GM19023 (cell line): Measurements from ENCODE around the gene WDR20.

Source experiments
- ATAC-seq: cut with Tn5 transposase; IDR thresholded peaks from one replicate; pipeline ENCODE4 v1.9.1; 2021; ENCODE audit warnings: mild to moderate bottlenecking, moderate library complexity; ENCODE audit not compliant: unreplicated experiment

WDR20 gene

DNA sequence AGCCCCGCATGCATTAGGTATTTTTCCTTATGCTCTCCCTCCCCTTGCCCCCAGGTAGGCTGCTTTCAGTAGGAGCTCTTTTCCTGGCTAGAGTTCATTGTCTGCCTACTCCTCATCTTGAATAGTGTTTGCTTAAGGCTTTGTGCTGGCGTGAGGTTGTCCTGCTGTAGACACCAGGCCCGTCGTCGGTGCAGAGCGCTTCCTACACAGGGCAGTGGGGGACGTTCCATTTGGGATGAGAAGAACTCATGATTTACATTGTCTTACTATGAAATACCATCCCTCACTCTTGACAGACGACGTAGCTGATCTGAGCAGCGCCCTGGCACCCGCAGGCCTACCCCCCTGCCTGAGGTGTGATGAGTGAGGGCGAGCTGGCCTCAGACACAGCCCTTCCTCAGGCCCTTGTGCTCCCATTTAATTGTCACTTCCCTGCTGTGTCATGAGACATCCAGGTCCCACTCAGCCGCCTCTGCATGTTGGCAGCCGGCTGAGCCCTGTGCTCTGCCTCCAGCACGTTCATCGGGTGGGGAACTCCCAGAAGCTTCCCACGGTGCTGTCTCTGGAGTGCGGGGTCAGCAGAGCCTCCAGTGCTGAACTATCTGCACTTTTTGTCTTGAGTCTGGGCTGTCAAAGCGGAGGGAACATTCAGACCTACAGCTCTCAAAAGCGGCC lies 76.0 kb downstream of the WDR20 start:
- ATAC-seq: no peak

DNA sequence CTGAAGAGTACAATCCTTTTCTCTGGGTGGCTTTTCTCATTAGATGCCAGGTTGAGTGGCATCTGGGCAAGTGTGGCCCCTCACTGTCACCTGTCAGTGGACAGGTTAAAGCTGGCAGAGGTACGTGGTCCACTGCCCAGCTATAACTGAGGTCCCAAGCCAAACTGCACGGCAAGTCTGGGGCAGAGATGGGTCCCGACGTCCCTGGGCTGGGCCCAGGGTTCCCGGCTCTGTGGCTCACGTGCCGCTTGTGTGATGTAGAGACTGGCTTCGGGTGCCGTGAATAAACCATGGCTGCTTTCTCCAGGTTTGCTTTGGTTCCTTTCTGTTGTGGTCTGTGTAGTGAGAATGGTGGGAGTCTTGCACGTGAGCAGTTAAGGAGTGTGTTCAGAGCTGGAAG lies 77.7 kb downstream of the WDR20 start:
- no peak for ATAC-seq

DNA sequence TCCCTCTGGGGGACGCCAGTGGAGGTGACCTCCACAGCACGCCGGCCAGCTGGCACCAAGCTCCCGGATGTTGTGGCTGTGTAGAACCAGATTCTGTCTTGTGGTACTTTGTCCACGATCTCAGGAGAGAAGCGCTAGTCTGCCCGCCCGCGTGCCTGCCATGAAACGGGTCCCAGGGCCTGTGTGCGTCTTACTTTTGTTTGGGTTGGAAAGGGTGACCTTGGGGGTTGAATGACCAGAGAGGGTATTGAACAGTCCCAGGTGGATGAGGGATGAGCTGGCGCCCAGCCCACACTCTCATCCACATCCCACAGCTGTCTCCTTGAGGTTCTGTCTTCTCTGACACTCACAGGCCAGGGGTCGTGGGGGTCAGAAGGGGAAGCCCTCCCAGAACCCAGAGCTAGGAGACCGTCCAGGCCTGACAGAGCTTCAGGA lies 78.3 kb downstream of the WDR20 start:
- ATAC-seq: no peak

DNA sequence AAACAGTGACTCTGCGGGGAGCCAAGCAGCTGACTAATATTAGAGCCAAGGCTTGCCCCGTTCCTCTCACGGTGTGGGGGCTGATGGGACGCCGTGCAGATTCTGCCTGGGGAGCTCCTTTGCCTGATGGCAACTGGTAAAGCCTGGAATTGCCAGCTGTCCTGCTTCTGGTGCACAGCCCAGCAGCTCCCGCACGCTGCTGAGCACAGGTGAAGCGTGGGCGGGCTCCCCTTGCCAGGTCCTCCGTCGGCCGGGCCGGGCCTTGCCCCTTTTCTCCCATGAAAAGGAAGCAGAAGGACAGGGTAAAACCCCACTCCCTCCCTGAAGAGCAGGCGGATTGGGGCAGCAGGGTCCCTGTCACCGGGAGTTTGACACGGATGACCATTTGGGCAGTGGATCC lies 79.0 kb downstream of the WDR20 start:
- no peak for ATAC-seq

DNA sequence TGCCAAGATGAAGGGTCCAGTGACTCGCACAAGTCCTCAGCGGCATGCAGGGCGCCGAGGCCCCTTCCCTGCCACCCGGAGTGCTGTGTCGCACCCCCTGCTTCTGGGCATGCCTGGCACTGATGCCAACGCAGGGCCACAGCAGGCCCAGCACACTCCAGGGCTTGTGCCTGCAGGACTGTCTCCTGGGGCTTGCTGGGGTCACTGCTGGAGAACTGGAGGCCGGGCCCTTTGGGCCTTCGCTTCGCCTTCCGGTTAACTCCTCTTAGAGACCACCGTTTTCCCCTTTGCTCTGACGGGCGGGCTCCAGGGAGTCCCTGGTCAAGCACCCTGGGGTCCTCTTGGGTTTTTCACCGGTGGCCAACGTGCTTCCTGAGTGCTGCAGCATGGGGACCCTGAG lies 79.6 kb downstream of the WDR20 start:
- ATAC-seq: no peak

DNA sequence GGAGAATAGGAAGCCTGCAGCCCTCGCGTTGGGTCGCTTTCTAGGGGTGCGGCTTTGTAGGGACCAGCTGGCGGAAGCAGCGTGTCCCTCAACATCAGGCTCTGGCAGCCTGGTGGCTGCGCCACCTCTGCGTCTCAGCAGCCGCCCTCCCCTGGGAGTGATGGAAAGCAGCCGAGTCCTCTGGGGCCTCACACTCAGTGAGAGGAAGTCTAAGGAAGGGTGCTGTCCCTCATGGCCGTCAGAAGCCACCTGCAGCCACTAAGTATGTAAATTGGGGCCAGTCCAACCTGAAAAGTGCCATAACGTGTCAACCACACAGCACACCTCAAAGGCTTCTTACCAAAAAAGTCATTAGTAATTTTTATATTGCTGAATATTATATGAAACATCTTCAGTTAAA lies 80.3 kb downstream of the WDR20 start:
- ATAC-seq: peak; percentile 97

DNA sequence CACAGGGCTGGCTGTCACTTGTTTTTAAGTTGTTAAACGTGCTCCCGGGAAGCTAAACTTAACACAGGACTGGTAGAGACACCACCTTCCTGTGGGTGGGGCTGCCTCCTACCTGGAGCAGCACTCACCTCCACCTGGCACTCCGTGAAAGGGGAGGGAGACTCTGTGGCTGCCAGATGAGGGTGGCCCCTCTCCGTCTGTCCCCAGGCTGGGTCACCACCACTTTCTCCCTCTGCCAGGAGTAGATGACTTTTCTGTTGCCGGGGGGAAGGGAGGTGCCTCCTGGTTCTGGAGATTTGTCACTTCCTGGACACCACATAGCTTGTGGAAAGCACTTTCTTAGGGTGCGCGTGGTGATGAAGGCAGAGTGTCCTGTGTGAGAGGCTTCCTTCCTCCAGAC lies 81.3 kb downstream of the WDR20 start:
- ATAC-seq: no peak

DNA sequence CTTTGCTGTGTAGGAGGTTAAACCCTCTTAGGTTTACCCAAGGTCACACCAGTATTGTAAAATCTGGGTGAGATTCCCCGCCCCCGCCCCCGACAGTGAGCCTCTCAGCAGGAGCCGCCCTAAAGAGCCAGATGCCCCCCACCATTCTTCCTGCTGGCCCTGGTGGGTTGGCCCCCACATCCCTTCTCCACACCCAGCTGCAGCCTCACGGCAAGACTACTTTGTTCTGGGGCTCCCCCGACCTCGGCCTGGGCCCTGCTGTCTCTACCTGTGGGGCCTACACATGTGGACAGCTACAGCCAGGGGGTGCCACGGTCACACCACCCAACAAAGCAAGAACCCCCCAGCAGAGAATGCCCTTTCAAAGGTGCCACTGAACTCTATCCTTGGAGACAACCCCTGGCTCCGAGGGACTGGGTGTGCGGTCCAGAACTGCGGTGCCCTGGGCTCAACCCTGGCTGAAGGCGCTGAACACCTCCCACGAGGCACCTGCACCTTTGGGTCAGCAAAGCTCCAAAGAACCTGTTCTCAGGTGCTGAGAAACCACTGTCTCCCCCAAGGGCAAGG lies 82.4 kb downstream of the WDR20 start:
- ATAC-seq: no peak

DNA sequence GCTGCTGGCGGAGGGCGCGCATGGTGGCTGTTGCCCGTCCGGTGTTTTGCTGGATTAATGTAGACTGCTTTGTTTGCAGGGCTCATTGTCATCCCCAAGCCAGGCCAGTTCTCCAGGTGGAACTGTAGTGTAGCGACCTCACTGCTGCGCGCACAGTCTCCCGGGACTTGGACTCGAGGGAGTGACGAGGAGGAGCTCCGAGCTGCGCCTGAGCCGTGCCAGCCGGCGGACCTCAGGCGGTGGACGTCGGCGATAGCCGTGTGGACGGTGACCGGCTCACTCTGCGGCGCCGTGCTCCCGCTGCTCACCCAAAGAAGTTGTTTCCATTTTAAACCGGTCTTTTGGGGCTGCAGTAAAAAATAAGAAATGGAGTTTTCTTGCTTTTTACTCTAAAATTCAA lies 83.1 kb downstream of the WDR20 start:
- no peak for ATAC-seq

DNA sequence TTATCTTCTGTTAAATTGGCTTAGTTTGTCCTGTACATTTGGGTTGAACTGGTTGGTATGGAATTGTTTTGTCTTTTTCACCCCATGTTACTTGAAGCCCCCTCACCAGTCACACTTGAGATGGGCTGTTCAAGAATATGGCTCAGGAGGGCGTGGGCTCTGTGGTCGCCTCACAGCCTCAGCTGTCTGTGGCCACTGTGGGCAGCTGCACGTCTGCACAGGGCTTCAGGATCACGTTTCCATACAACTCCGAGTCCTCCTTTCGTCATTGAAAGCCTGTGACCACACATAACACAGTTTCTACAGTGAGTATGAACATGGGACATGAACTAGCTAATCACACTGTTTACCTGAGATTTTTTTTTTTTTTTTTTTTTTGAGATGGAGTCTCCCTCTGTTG lies 84.0 kb downstream of the WDR20 start:
- no peak for ATAC-seq

DNA sequence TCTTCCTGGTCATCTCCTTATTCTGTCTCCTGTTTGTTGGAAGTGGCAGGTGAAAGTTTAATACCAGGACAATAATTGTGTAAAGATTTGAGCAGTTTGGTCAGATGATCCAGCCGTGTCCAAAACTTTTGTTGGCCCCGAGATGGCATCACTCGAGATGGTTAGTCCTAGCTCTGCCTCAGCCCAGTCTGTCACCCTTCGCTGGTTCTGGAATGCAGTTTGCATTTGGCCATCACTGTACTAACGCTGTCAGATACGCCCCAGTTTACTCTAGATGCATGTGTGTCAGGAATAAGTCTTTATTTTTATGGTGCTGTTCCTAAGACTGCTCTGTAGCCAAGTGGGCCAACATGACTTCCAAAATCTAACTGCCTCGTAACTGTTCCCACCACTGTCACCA lies 85.7 kb downstream of the WDR20 start:
- ATAC-seq: no peak

DNA sequence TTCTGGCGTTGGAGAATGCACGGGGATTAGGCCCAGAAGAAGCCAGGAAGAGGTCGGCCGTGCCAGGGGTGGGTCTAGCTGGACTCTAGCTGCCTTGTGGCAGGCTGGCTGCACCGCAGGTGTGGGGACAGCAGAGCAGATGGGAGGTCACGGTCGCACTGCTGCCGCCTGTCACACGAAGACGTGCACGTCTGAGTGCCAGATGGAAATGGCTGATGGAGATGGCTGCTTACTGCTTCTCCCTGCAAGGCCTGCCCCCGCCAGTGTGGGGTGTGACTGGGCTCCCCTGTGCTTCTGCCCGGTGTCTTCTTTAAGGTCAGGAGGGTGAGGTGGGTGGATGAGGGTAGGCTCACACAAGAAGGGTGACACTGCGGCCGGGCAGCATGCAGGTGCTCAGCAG lies 86.2 kb downstream of the WDR20 start:
- ATAC-seq: no peak

DNA sequence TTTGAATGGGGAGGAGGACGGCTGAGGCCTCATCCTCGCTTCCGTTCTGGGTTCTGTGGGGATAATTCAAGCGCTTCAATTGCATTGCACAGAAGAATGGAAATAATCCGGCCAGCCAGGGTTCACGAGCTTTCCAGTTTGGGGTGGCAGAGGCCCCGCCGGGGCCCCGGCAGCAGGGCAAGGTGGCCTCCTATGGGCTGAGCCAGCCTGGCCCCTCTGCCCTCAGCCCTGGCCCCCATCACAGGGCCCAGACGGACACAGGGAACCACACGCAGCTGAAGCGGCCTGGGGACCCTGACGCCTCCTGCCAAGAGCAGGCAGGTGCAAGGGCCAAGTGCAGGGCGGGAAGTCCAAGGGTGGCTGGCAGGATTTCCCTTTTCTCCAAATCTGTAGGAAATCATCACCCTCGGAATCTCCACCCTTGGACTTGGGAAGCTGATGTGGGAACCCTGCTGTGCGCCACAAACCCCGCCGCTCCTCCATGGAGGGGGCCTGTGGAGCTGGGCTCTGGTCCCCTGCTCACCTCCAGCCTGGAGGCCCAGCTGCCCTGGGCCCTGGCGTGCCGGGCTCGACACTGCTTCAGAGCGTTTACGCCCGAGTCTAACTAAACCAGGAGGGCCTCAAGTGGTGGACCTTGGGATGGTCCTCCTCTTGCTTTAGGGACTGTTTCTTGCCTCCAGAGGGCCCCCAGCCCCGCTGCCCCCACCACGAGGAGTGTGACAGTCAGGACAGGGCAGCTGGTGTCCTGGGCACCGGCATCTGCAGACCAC lies 86.8 kb downstream of the WDR20 start:
- no peak for ATAC-seq

DNA sequence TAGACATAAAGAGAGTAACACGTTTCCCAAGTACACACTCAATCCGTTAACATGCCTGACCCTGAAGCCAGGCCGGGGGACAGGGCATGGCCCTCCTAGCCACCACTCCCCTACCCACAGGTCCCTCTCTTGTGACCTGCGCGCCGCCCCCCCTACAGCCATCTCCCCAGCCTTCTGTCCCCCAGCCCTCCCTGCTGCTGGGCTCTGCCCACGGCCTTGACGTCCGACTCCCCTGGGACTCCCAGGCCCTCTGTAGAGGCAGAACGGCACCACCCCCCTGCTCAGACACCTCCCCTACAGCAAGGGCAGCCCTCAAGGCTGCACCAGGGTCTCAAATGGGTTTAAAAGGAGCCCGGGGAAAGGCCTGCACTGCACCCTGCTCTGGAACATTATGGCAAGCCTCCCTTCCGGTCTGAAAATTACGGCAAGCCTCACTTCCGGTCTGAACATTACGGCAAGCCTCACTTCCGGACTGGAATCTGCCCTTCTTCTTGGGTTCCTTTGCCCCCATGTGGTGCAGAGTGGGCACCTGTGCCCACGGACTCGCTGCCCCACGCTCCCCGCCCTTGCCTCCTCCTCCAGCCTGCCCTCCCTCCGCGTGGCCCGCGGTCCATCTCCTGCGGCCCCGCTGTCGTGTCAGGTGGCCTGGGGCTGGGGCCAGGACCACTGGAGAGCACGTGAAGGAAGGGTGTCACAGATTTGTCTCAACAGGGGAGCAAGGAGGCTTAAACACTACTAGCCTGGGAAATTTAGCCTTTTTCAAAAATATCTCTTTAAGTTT lies 87.7 kb downstream of the WDR20 start:
- no peak for ATAC-seq

DNA sequence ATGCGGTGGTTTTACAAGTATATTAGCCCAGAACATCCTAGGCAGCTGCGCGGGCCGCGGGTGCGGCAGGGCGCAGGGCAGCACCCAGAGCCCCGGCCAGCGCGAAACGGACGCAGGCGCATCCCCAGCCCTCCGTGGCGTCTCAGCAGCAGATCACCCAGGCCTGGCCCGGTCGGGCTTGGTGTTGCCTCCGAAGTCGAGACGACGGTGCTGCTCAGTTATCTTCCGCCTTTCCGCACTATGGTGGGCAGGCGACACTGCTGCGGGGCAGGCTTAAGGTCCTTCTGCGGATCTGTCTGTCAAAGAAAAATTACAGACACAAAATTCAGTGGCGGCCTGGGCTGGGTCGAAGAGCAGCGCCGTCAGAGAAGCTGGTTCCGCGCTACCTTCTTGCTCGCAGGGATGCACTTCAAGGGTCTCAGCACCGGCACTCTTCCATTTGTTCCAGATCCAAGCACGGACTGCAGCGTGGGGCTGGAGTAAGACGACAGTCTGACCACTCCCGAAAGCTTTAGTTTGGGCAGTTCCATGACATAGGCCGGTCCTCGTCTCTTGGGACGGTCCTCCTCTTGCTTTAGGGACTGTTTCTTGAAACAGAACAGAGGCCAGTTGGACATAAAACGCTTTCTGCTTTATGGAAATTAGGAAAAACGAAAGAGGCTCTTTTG lies 89.5 kb downstream of the WDR20 start:
- ATAC-seq: no peak

DNA sequence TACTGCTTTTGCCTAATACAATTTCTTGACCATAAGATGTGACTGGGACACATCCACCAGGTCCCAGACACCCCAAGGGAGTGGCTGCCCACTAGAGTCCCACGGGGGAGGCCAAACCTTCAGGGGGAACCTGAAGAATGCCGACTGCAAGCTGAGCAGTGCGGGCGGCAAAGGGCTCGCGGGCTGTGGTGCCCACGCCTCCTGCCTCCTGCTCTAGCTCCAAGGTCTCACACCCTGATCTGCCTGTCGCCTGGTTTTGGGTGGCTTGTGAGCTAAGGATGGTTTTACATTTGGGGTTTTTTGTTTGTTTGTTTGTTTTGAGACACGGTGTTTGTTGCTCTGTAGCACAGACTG lies 90.0 kb downstream of the WDR20 start:
- no peak for ATAC-seq

DNA sequence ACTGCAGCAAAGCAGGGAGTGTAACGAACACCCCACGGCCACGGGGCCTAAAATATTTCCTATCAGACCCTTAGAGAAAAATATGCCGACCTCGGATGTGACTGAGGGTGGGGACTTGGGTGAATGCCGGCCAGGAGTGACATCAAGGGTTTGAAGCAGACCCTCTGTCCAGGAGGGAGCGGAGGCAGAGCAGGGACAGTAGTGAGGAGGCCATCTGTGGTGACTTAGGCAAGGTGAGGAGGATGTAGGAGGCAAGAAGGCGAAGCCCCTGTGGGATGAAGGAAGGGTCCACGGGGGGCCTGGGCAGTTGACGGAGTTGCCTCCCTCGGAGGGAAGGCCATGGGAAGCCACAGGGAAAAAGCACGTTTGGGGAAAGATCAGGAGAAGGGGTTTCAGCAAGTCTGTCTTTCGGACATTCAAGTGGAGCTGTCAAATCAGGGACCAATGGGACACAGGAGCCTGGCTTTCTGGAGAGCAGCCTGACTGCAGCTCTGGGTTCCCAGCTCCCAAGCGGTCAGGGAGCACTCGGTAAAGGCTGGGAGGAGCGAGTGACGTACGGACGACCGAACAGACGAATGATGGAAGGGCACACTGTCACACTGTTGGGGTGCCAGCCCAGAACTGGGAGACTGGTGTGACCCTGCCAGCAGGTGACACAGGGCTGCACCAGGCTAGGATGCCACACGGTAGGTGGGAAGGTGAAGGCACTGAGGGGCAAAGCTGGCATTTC lies 90.9 kb downstream of the WDR20 start:
- ATAC-seq: no peak

DNA sequence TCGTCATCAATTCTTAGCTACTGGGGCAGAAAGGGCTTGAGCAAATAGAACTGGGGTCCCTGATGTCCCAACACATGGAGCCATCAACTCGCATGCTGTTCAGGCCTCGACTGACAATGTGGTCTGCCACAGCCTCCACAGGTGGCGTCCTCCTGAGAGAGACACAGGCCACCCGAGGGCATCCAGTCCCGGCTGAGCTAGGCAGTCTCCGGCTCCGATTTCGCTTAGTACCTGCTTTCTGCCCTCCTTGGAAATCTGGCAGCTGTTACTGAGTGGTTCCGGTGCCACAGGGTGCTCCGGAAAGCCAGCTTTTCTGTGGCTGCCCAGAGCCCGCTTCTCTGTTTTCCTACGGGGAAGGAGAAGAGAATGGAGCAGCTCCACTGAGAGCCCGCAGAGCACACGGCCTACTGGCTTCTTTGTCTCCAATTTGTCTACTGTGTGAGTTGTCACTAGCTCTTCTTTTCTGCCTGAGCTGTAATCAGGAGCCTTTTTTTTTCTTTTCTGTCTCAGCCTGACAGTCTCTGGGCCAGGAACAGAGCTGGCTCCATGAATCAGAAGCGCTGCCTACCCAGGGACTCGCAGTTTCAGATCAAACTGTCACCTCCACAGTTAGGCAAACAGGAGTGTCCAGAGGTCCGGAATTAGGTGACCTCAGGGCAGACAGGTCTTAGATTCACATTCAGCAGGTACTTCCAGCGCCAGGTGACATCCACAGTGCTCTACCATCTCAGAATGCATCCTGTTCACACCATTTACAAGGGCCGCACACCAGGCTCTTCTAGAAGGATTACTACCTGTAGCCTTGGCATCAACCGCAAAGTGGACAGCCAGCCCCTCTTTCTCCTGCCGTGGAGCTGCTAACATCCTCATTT lies 92.0 kb downstream of the WDR20 start:
- ATAC-seq: no peak

DNA sequence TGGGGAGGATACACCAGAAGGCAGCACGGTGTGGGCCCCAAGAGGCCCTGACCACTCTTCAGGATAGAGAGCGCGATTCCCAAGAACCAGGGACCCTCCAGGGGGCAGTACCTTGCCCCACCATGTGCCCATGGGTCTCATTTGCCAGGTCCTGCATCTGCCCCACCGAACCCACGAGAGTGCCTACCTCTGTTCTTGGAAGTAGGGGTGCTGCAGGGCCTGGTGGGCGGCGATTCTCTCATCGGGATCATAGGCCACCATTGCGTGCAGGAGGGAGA lies 92.6 kb downstream of the WDR20 start:
- ATAC-seq: no peak

DNA sequence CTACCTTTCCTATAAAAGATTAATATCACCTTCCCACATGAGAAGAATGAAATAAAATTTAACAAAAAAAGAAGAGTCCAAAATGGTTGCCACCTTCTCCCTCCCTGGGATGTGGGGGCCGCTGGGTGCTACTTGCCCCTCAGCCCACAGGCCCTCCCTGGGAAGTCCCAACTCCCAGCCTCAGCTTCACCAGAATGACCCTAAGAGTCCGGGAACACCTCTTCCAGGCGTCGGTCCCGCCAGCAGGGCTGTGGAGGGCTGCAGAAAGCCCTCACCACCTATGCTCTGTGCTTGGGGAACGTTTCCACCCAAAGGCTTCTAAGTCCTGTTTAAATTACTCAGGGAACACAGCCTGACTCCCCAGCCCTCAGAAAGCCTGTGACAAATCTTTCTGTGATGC lies 93.4 kb downstream of the WDR20 start:
- no peak for ATAC-seq
